GM12878 (cell line): Measurements from ENCODE around the gene TK1. TPM values are rescaled to one million over a fixed set of nuclear protein-coding genes. Genes with fewer than 3 reads are reported as not detected.

Experiments used
- BCL11A ChIP-seq: IDR thresholded peaks from 2 replicates; pipeline ENCODE4 v1.6.1; 2011; ENCODE audit warnings: low read depth, low read length
- CEBPZ ChIP-seq: fragments of 150-350 bp; IDR thresholded peaks from 2 replicates; pipeline ENCODE4 v1.6.1; 2016; ENCODE audit warnings: low read depth, low read length
- EED ChIP-seq: sonication (generic); IDR thresholded peaks from 2 replicates; pipeline ENCODE4 v1.6.1; 2016; ENCODE audit warnings: antibody characterized with exemption, low read depth
- FOS ChIP-seq: IDR thresholded peaks from 3 replicates; pipeline ENCODE4 v1.6.1; 2011; ENCODE audit warnings: borderline replicate concordance; ENCODE audit not compliant: insufficient read length; ENCODE audit errors: extremely low read depth
- IKZF2 ChIP-seq, 2 experiments: fragments of 450-650 bp; IDR thresholded peaks; 2 replicates each; pipeline ENCODE4 v1.6.1; 2017; ENCODE audit warnings: mild to moderate bottlenecking in 2 of 2, moderate library complexity in 2 of 2
- IRF3 ChIP-seq: fragments of 450-650 bp; IDR thresholded peaks from 2 replicates; pipeline ENCODE4 v1.6.1; 2014; ENCODE audit warnings: mild to moderate bottlenecking
- KLF5 ChIP-seq: fragments of 450-650 bp; IDR thresholded peaks from 2 replicates; pipeline ENCODE4 v1.6.1; 2014; ENCODE audit warnings: mild to moderate bottlenecking; ENCODE audit not compliant: partially characterized antibody
- MAX ChIP-seq: IDR thresholded peaks from 2 replicates; pipeline ENCODE4 v1.6.1; 2012; ENCODE audit warnings: low read depth, low read length, improper control_type of control experiment
- MLLT1 ChIP-seq: fragments of 450-650 bp; IDR thresholded peaks from 2 replicates; pipeline ENCODE4 v1.6.1; 2016; ENCODE audit warnings: mild to moderate bottlenecking
- NFYA ChIP-seq: IDR thresholded peaks from 2 replicates; pipeline ENCODE4 v1.6.1; 2011; ENCODE audit warnings: low read depth, mild to moderate bottlenecking, low read length, improper control_type of control experiment, borderline replicate concordance
- NR2F1 ChIP-seq: fragments of 450-650 bp; conservative IDR thresholded peaks from 2 replicates; pipeline ENCODE4 v1.6.1; 2017; ENCODE audit warnings: mild to moderate bottlenecking
- PKNOX1 ChIP-seq: fragments of 450-650 bp; IDR thresholded peaks from 2 replicates; pipeline ENCODE4 v1.6.1; 2016; ENCODE audit warnings: mild to moderate bottlenecking
- RCOR1 ChIP-seq: conservative IDR thresholded peaks from 2 replicates; pipeline ENCODE4 v1.6.1; 2012; ENCODE audit warnings: low read depth, low read length, improper control_type of control experiment
- SMAD1 ChIP-seq: fragments of 450-650 bp; IDR thresholded peaks from 2 replicates; pipeline ENCODE4 v1.6.1; 2018; ENCODE audit warnings: mild to moderate bottlenecking, low read depth; ENCODE audit not compliant: partially characterized antibody
- SPI1 ChIP-seq: IDR thresholded peaks from 2 replicates; pipeline ENCODE4 v1.6.1; 2011; ENCODE audit warnings: low read depth, mild to moderate bottlenecking, low read length, moderate library complexity, borderline replicate concordance; ENCODE audit not compliant: insufficient read depth
- SREBF2 ChIP-seq: IDR thresholded peaks from 2 replicates; pipeline ENCODE4 v1.6.1; 2012; ENCODE audit warnings: mild to moderate bottlenecking, low read length
- SUZ12 ChIP-seq: fragments of 200-600 bp; sonication (generic); IDR thresholded peaks from one replicate; pipeline ENCODE4 v1.6.1; 2018; ENCODE audit warnings: antibody characterized with exemption, mild to moderate bottlenecking; ENCODE audit not compliant: unreplicated experiment
- TCF3 ChIP-seq: IDR thresholded peaks from 2 replicates; pipeline ENCODE4 v1.6.1; 2012; ENCODE audit warnings: low read depth, mild to moderate bottlenecking, low read length, borderline replicate concordance; ENCODE audit not compliant: insufficient read depth
- ZNF274 ChIP-seq: IDR thresholded peaks from one replicate; pipeline ENCODE4 v1.8.0; 2011; ENCODE audit not compliant: insufficient read length, insufficient read depth
- ZSCAN29 ChIP-seq: fragments of 450-650 bp; IDR thresholded peaks from 2 replicates; pipeline ENCODE4 v1.6.1; 2017; ENCODE audit warnings: mild to moderate bottlenecking, moderate library complexity
- polyA plus RNA-seq, 11 experiments: library from polyadenylated mRNA; depleted of rRNA in 4 of 11; unstranded in 6 of 11; stranded (reverse) in 5 of 11; fragments of >200 nt; fragmentation: Nextera tagmentation in 4 of 11; fragmentation: Illumina TruSeq in 1 of 11; extraction: Ambion mirVana in 4 of 11; extraction: Trizol in 1 of 11; gene quantifications; 1 replicate in 1 of 11; 2 replicates in 10 of 11; pipeline versions ENCODE4 v1.2.1 to v1.2.3, GENCODE V29; 2011 to 2016; ENCODE audit warnings: inconsistent platforms in 2 of 11, missing spikeins in 2 of 11, low read depth in 1 of 11
- total RNA-seq, 4 experiments: library from RNA; depleted of rRNA in 3 of 4; stranded (reverse); fragments of >200 nt in 3 of 4; fragmentation: Illumina TruSeq in 1 of 4; extraction: Trizol in 1 of 4; gene quantifications; 2 replicates each; pipeline versions ENCODE4 v1.2.1 to v1.2.3, GENCODE V29; 2013 to 2021

TK1 gene
- total and polyA plus RNA-seq, 10 of the 15 experiments (the other 5 are each of a cell fraction or from before 2014, with no cell fraction given), result 4.6 to 175 (median 77.9) TPM

- TF ChIP-seq SMAD1 (peak; percentile 82), EED (peak; percentile 97), FOS (peak; percentile 70), ZNF274 (no peak), TCF3 (peak; percentile 75; the same call in 1 of the 2 replicates), SREBF2 (no peak), IKZF2 (IDR thresholded peaks at IDR 0.05) (peak; percentile 89 to 95), MAX (peak; percentile 91), KLF5 (peak; percentile 55), BCL11A (no peak), PKNOX1 (peak; percentile 85), RCOR1 (no peak), MLLT1 (0 out of 2 replicates have a peak, but pooled peaks have one; percentile 17), ZSCAN29 (no peak), NFYA (no peak), CEBPZ (no peak), SUZ12 (no peak), IRF3 (peak; percentile 38; the same call in 1 of the 2 replicates), NR2F1 (0 out of 2 replicates have a peak, but pooled peaks have one; percentile 30), SPI1 (no peak)
These were observed at the start of gene TK1, which contains the start of gene AFMID (continued) for GRCh38 chr17:78186692-78187595.
